ENCODE measurements around the gene CFI.

Gene CFI

GRCh38 chr4:109735566-109736365, 66.0 kb downstream of the CFI start:
- in situ Hi-C loops (cut with MboI; ENCODE audit: low sequenced_read_pairs): no loop called here

GRCh38 chr4:109733728-109734127, 68.1 kb downstream of the CFI start:
- in situ Hi-C loops (cut with MboI; ENCODE audit: low sequenced_read_pairs): no loop called here

GRCh38 chr4:109730619-109731545, 70.9 kb downstream of the CFI start:
- in situ Hi-C loops (cut with MboI; ENCODE audit: low sequenced_read_pairs): no loop called here

- in situ Hi-C loops (cut with MboI; ENCODE audit: low sequenced_read_pairs): no loop called here
These were observed 71.8 kb downstream of the CFI start, which contains the start of gene PLA2G12A for GRCh38 chr4:109729718-109730618. PLA2G12A (minus strand) TSS chr4:109730070; CDS start chr4:109729809, 261 bp downstream.

GRCh38 chr4:109729117-109729717, 72.6 kb downstream of the CFI start:
- in situ Hi-C loops (cut with MboI; ENCODE audit: low sequenced_read_pairs): no loop called here

- in situ Hi-C loops (cut with MboI; ENCODE audit: low sequenced_read_pairs): no loop called here
These were observed 73.4 kb downstream of the CFI start for GRCh38 chr4:109728385-109728784.

- in situ Hi-C loops (cut with MboI; ENCODE audit: low sequenced_read_pairs): no loop called here
These were observed 78.7 kb downstream of the CFI start for GRCh38 chr4:109723110-109723509.

GRCh38 chr4:109722357-109722756, 79.4 kb downstream of the CFI start:
- in situ Hi-C loops (cut with MboI; ENCODE audit: low sequenced_read_pairs): no loop called here

GRCh38 chr4:109721033-109721432, 80.8 kb downstream of the CFI start:
- in situ Hi-C loops (cut with MboI; ENCODE audit: low sequenced_read_pairs): no loop called here

- in situ Hi-C loops (cut with MboI; ENCODE audit: low sequenced_read_pairs): no loop called here
These were observed 82.2 kb downstream of the CFI start for GRCh38 chr4:109719604-109720003.

GRCh38 chr4:109718759-109719158, 83.0 kb downstream of the CFI start:
- in situ Hi-C loops (cut with MboI; ENCODE audit: low sequenced_read_pairs): no loop called here

GRCh38 chr4:109713500-109713899, 88.3 kb downstream of the CFI start:
- in situ Hi-C loops (cut with MboI; ENCODE audit: low sequenced_read_pairs): no loop called here

- in situ Hi-C loops (cut with MboI; ENCODE audit: low sequenced_read_pairs): no loop called here
These were observed 92.8 kb downstream of the CFI start for GRCh38 chr4:109708990-109709389.

- in situ Hi-C loops (cut with MboI; ENCODE audit: low sequenced_read_pairs): no loop called here
These were observed 93.4 kb downstream of the CFI start for GRCh38 chr4:109708435-109708834.

- in situ Hi-C loops (cut with MboI; ENCODE audit: low sequenced_read_pairs): no loop called here
These were observed 98.0 kb downstream of the CFI start for GRCh38 chr4:109703664-109704361.

- in situ Hi-C loops (cut with MboI; ENCODE audit: low sequenced_read_pairs): no loop called here
These were observed 98.7 kb downstream of the CFI start, which contains the start of gene CASP6 for GRCh38 chr4:109702950-109703663. CASP6 (minus strand) TSS chr4:109703445; CDS start chr4:109703395, 50 bp downstream.

- in situ Hi-C loops (cut with MboI; ENCODE audit: low sequenced_read_pairs): no loop called here
These were observed 100.0 kb downstream of the CFI start for GRCh38 chr4:109701566-109702410.

All from HL-60/S4 treated with phorbol 12-myristate 13-acetate at 8.2 ng/mL for 4 days and 3 days (cell line).